DND-41 (cell line): ENCODE data around the gene DNAH8.

Experiments
- ATAC-seq: fragments of 200-7000 bp; cut with Tn5 transposase; 3 replicates; pipeline ENCODE4 v1.9.1; 2021; ENCODE audit warnings: low read depth; ENCODE audit not compliant: insufficient read depth
- DNase-seq: peaks from one replicate; pipeline ENCODE4 v3.0.0-alpha.2; 2020
- H2AFZ ChIP-seq: 2 replicates; pipeline ENCODE4 v1.6.0; 2012; ENCODE audit warnings: low read depth, low read length
- H3K27ac ChIP-seq: 2 replicates; pipeline ENCODE4 v1.5.1; 2012; ENCODE audit warnings: low read length, inconsistent platforms
- H3K27me3 ChIP-seq: fragments of 200-600 bp; sonication (generic); 2 replicates; pipeline ENCODE4 v1.6.0; 2012; ENCODE audit warnings: low read length, mild to moderate bottlenecking, inconsistent platforms; ENCODE audit not compliant: insufficient read depth, poor library complexity
- H3K36me3 ChIP-seq: 2 replicates; pipeline ENCODE4 v1.5.1; 2012; ENCODE audit warnings: low read length, inconsistent platforms; ENCODE audit not compliant: insufficient read depth
- H3K4me1 ChIP-seq: 2 replicates; pipeline ENCODE4 v1.5.1; 2012; ENCODE audit warnings: mild to moderate bottlenecking, low read length; ENCODE audit not compliant: insufficient read depth
- H3K4me2 ChIP-seq: 2 replicates; pipeline ENCODE4 v1.6.0; 2012; ENCODE audit warnings: mild to moderate bottlenecking, moderate library complexity, low read length, inconsistent platforms; ENCODE audit not compliant: insufficient read depth
- H3K4me3 ChIP-seq, 2 experiments: fragments of 200-600 bp in 1 of 2; shearing (Covaris generic) in 1 of 2; 2 replicates each; pipeline ENCODE4 v1.5.1; 2012 to 2016; ENCODE audit warnings: inconsistent platforms in 2 of 2, low read length in 2 of 2, mild to moderate bottlenecking in 2 of 2, low read depth in 1 of 2, moderate library complexity in 1 of 2
- H3K79me2 ChIP-seq: 2 replicates; pipeline ENCODE4 v1.6.0; 2012; ENCODE audit warnings: low read length, inconsistent platforms; ENCODE audit not compliant: insufficient read depth
- H3K9ac ChIP-seq: 2 replicates; pipeline ENCODE4 v1.6.0; 2012; ENCODE audit warnings: low read depth, mild to moderate bottlenecking, inconsistent platforms, low read length, moderate library complexity
- H3K9me3 ChIP-seq: 2 replicates; pipeline ENCODE4 v1.5.1; 2012; ENCODE audit warnings: low read length, moderate library complexity, mild to moderate bottlenecking, inconsistent platforms; ENCODE audit not compliant: insufficient read depth, severe bottlenecking
- H4K20me1 ChIP-seq: 2 replicates; pipeline ENCODE4 v1.6.0; 2012; ENCODE audit warnings: low read length; ENCODE audit not compliant: insufficient read depth
- CTCF ChIP-seq: IDR thresholded peaks from 2 replicates; pipeline ENCODE4 v1.5.1; 2012; ENCODE audit warnings: borderline replicate concordance, low read length, moderate library complexity, mild to moderate bottlenecking; ENCODE audit not compliant: poor library complexity, severe bottlenecking; ENCODE audit errors: extremely low read depth
- EZH2 ChIP-seq: IDR thresholded peaks from 3 replicates; pipeline ENCODE4 v1.6.1; 2012; ENCODE audit warnings: borderline replicate concordance, low read depth, mild to moderate bottlenecking, moderate library complexity, low read length, inconsistent platforms; ENCODE audit not compliant: severe bottlenecking

The DNAH8 gene

GRCh38 chr6:38708496-38708895 lies 6.6 kb upstream of the DNAH8 start:
- DNase-seq (no peak), ATAC-seq (no peak)
- TF ChIP-seq EZH2 (no peak), CTCF (no peak)

GRCh38 chr6:38713812-38714211 lies 1.3 kb upstream of the DNAH8 start:
- H3K27ac ChIP-seq = no peak overlapping the region
- no peaks in the 10 kb centered on the region for H3K79me2 ChIP-seq
- no peak overlapping the region for H3K9ac ChIP-seq
- ATAC-seq (peak; percentile 74), DNase-seq (peak; percentile 40)
- H3K27me3 ChIP-seq = peaks cover 3% of the 10 kb centered on the region
- peaks cover 4% of the 10 kb centered on the region; the same call in 1 of the 2 replicates for H3K4me1 ChIP-seq
- H2AFZ ChIP-seq = no peak overlapping the region
- H3K9me3 ChIP-seq = no peaks in the 10 kb centered on the region
- H3K4me3 ChIP-seq = no peak overlapping the region
- H4K20me1 ChIP-seq = no peaks in the 10 kb centered on the region
- no peaks in the 10 kb centered on the region for H3K36me3 ChIP-seq
- H3K4me2 ChIP-seq = no peak overlapping the region
- TF ChIP-seq CTCF (no peak), EZH2 (no peak)

More at GRCh38 chr6:38708496-38708895, 6.6 kb upstream of the DNAH8 start:
- Histone ChIP-seq H2AFZ (no peak overlapping the region), H3K4me3 (no peak overlapping the region), H3K4me2 (no peak overlapping the region), H3K9me3 (no peaks in the 10 kb centered on the region), H4K20me1 (no peaks in the 10 kb centered on the region), H3K4me1 (peaks cover 4% of the 10 kb centered on the region; the same call in 1 of the 2 replicates), H3K27me3 (peaks cover 3% of the 10 kb centered on the region), H3K27ac (no peak overlapping the region), H3K9ac (no peak overlapping the region), H3K36me3 (no peaks in the 10 kb centered on the region), H3K79me2 (no peaks in the 10 kb centered on the region)

GRCh38 chr6:38714239-38715015 lies 684 bp upstream of the DNAH8 start:
- H3K36me3 ChIP-seq = no peaks in the 10 kb centered on the region
- no peak overlapping the region for H3K9ac ChIP-seq
- TF ChIP-seq EZH2 (no peak), CTCF (no peak)
- H3K4me3 ChIP-seq = no peak overlapping the region
- no peaks in the 10 kb centered on the region for H3K9me3 ChIP-seq
- no peaks in the 10 kb centered on the region for H3K79me2 ChIP-seq
- peaks cover 4% of the 10 kb centered on the region; the same call in 1 of the 2 replicates for H3K4me1 ChIP-seq
- H4K20me1 ChIP-seq = no peaks in the 10 kb centered on the region
- ATAC-seq = no peak
- peaks cover 4% of the 10 kb centered on the region for H3K27me3 ChIP-seq
- no peak overlapping the region for H3K27ac ChIP-seq
- H3K4me2 ChIP-seq = no peak overlapping the region
- no peak for DNase-seq
- H2AFZ ChIP-seq = no peak overlapping the region
